Stimulated activated CD4-positive, alpha-beta T cell treated with anti-CD3 and anti-CD28 coated beads, Interleukin-1b, Interleukin-23, amount 100 ng/mL, for 48 hours (primary cell): Measurements from ENCODE around the gene EXOC4.
"Not testable (repeated sequence)": the region's sequence is repeated elsewhere in the genome, so short reads cannot be mapped to it uniquely, and the experiment has no call there.

Experiments used
- DNase-seq: peaks from one replicate; pipeline ENCODE4 v3.0.0-alpha.2; 2020

Gene EXOC4

GRCh38 chr7:133961724-133962123, 708.8 kb downstream of the EXOC4 start:
- no peak for DNase-seq

- DNase-seq, result no peak
Measured at GRCh38 chr7:133962646-133963045, 709.8 kb downstream of the EXOC4 start.

GRCh38 chr7:133963629-133964028, 710.8 kb downstream of the EXOC4 start:
- no peak for DNase-seq

DNA sequence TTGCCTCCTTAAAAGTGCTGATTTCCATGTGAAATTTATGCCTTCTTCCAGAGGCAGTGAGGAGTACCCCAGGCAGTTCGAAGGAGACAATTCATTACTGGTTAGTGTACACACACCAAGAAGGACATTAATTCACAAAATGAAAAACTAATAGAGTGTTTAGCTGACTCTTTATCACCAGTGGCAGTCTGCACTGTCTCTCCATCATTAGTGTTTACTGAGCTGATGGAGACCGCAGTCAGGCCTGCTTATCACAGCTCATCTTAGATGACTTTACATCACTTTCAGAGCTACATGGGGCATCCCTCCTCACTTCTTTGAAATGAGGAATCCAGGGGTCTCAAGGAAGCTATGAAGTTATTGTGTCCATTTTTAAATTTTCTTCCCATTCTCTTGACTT, 718.7 kb downstream of the EXOC4 start:
- no peak for DNase-seq

- no peak for DNase-seq
Measured at GRCh38 chr7:133973710-133974109, 720.8 kb downstream of the EXOC4 start.

- no peak for DNase-seq
Measured at GRCh38 chr7:133975130-133975529, 722.3 kb downstream of the EXOC4 start.

DNA sequence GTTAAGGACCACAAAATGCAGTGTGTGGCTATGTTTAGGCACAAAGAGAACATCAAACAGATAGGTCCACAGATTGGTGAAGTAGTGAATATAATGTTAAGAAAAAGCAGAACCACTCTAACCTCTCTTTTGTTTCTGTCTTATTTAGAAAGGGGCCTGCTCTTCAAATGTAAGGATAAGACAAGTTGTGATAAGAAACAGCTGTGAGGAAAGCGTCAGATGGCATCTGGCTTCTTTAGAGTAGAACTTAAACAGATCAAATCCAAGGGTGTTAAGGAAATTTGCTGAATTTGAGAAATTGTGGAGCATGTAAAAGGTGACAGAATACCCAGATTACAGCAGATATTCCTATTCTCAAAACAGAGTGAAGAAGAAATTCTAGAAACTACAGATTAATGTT, 723.3 kb downstream of the EXOC4 start:
- DNase-seq, result no peak

GRCh38 chr7:133977409-133978274, 724.8 kb downstream of the EXOC4 start:
- no peak for DNase-seq

GRCh38 chr7:133978502-133979295, 725.8 kb downstream of the EXOC4 start:
- no peak for DNase-seq

DNA sequence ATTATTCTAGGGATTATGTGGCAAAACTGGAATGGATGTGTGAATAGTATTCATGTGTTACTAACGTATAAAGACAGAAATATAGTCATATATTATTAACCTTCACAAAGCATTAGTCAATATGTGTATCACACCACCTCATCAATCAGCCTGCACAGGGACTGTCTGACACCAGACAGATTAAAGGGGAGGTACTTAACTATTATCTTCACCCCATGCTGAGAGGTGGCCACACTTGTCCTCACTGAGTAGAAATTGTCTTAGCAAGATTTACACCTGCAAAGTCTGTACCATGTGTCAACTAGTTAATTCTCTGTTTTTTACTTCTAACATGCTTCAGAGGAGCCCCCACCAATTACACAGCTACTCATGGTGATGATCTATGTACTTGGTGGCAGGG, 727.9 kb downstream of the EXOC4 start:
- no peak for DNase-seq

DNA sequence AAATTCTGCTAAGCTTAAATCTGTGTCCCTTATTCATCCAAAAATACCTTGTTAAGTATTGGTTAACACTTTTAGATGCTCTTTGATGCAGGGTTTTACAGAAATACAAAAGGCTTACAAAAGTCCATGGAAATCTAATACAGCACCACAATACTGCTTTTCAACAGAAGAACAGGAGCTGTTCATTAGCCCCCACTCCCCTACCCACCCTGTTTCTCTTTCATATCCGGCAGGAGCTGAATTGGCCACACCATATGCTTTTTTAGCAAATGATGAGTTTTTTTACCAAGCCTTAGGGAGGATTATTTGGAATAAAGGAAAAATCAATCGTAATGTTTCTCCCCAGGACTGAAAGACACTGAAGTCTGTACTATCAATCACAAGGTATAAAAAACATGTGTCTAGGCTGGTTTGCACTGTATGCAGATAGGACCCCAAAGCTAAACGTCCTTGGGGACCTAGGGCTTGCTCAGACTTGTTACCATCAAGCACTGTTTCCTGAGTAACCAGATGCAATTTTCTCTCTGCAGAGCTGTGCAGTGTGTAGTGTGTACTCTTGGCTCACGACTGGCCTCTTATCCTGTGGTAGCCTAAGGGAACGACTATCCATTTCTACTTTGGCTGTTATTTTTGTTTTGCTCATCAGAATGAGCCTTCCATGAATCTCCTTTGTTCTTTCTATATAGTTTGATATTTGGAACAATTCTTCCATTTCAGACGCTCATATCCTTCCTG, 731.0 kb downstream of the EXOC4 start:
- no peak for DNase-seq

DNA sequence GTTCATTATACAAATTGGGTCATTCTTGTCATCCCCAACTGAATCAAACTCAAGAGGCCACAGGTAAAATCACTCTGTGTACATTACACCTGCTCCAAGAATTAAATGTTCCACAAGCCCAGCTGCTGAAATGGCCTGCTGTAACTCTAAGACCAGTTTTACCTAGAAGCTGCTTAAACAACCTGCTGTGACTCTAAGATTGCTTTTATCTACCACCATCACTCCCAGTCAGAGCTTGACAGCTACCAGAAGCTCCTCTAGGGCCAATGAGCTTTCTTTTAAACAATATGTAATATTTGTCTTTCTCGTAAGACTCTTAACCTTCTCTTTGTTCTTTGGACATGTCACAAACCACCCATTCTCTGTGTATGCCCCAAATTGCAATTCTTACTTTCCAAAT, 732.4 kb downstream of the EXOC4 start:
- DNase-seq, result no peak

DNA sequence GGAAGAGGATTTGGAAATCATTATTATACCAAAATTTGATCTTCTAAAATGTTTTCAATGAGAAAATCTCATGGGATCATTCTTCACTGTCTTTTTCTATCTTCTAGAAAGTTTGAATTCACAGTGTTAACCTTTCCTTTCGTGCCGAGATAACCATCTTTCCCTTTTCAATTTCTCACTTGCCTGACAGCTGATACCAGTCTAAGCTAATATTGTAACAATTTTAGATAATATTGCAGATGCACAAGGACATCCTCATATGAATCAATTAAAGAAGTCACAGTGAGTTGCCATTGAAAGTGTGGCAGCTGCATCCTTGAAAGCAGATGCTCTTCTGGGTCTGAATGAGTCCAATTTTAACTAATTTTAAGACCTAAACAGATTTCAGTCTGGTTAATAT, 734.7 kb downstream of the EXOC4 start:
- no peak for DNase-seq

- no peak for DNase-seq
Measured at GRCh38 chr7:133993547-133993946, 740.7 kb downstream of the EXOC4 start.

GRCh38 chr7:133994100-133994499, 741.2 kb downstream of the EXOC4 start:
- not testable (repeated sequence) for DNase-seq

GRCh38 chr7:133997463-133997862, 744.6 kb downstream of the EXOC4 start:
- DNase-seq, result no peak

- DNase-seq, result no peak
Measured at GRCh38 chr7:133999178-133999577, 746.3 kb downstream of the EXOC4 start.

DNA sequence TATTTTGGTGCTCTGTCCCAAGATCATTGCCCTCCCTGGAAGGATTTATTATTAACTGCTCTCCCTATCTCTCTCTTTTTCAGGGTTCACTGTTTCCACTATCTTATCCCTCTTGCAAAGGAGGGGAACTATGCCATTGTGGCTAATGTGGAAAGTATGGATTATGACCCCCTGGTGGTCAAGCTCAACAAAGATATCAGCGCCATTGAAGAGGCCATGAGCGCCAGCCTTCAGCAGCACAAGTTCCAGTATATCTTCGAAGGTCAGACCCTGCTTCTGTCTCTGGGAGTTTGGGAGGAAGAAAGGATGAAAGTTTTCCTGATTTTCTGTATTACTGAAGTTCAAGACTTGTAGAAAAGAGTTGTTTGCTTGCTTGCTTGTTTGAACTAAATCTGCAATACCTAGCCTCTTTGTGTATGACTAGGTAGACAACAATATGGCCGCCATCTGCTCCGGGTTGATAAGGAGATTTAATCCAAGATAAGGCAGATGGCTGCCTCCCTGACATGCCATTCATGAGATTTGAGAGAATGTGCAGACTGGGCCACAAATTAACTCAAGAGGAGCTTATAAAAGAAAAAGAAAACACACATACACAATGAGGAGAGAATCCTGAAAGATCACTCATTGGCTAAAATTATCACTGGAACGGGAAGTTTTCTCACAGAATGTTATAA, 752.1 kb downstream of the EXOC4 start:
- no peak for DNase-seq

DNA sequence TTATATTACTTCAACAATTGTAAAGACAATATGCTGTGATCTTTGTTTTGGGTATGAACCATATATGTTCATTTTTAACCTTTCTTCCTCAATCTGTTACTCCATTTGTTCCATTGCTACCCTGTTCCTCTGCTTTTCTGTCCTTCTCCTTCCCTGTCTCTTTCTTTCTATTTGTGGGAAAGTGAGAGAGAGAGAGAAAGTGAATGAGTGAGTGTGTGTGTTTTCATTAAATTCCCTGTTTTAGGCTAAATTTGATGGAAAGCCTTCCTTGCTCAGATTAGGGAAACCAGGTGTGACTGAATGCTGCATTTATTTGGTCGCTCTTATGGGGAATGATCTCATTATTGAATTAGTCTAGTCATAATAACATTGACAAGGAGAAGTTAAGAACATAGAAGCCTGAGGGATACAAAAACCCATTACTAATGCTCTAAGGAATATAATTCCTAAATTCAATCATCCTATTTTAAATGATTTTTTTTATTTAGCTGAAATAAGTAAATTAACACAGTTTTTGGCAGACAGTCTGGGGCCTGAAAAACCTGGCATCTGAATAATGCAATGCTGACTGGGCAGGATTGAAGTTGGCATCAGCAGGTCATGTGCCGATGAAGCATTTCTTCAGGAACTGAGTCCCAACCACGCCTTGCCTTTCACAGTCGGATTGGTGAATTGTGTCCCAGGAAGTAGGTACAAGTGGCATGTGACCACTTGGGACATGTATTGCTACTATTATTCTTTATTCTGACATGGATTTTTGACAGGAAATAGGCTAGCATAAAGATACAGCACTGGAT, 756.6 kb downstream of the EXOC4 start:
- no peak for DNase-seq

- DNase-seq, result no peak
Measured at GRCh38 chr7:134013249-134013648, 760.4 kb downstream of the EXOC4 start.

- no peak for DNase-seq
Measured at GRCh38 chr7:134014935-134015334, 762.1 kb downstream of the EXOC4 start.
